ENCODE results near the gene ONECUT3. TPM values are rescaled to one million over a fixed set of nuclear protein-coding genes. Genes with fewer than 3 reads are reported as not detected.
A peak's percentile ranks its signal among the peaks of the same experiment; 100 is the strongest.

The ONECUT3 gene
- total RNA-seq (2012; rRNA removed) = not detected in 2 replicates
- not detected in 2 replicates for polyA plus RNA-seq (2012; rRNA removed)
- polyA plus RNA-seq (2012; cell fraction: cytosol; rRNA removed) = not detected in 2 replicates
- not detected in 2 replicates for polyA plus RNA-seq (2012; cell fraction: nucleus; rRNA removed; ENCODE audit: low replicate concordance)
- percentile 4 among the genes with signal in this experiment for Bru-seq, nascent RNA
- not detected for BruChase-seq, experiment 1, labeled RNA remaining after a 6-hour chase
- not detected for BruChase-seq, experiment 2, labeled RNA remaining after a 2-hour chase
- long read RNA-seq = 0 reads

- TF ChIP-seq MAZ (IDR thresholded peaks at IDR 0.05; ENCODE audit: borderline replicate concordance, low read depth, low read length) = no peak
- TF ChIP-seq CTCF (conservative IDR thresholded peaks at IDR 0.05; ENCODE audit: low read depth, low read length) = no peak
- no peak for TF ChIP-seq MAFK (IDR thresholded peaks at IDR 0.05; ENCODE audit: low read depth, low read length)
- no peak for TF ChIP-seq BHLHE40 (IDR thresholded peaks at IDR 0.05; ENCODE audit: low read depth, low read length)
- no peak for TF ChIP-seq SMC3 (IDR thresholded peaks at IDR 0.05; ENCODE audit: low read depth, low read length)
- H3K4me1 ChIP-seq (ENCODE audit: control insufficient read depth, insufficient read depth, low read length) = peaks cover 3% of the 10 kb centered on the region; the same call in 1 of the 2 replicates
- H3K18ac ChIP-seq (ENCODE audit: low read depth, low read length) = no peak within 1 kb of the TSS
- peaks cover 86% of the 10 kb centered on the region for H3K27me3 ChIP-seq (ENCODE audit: control insufficient read depth, insufficient read depth, low read length)
- no peak within 1 kb of the TSS for H3K9ac ChIP-seq (ENCODE audit: low read depth, low read length)
- H2BK20ac ChIP-seq (ENCODE audit: low read depth, low read length) = no peak within 1 kb of the TSS
- dilution Hi-C loops (cut with HindIII; ENCODE audit: low sequenced_read_pairs, unreplicated experiment) (no loop called here), in situ Hi-C loops (cut with MboI; ENCODE audit: low sequenced_read_pairs) (no loop called here), intact Hi-C loops (cut with micrococcal nuclease) (no loop called here)
- H3K79me1 ChIP-seq (ENCODE audit: low read depth in 1 of 2, low read length in 2 of 2) = no peaks in the 10 kb centered on the region
- no peak within 1 kb of the TSS for H4K91ac ChIP-seq (ENCODE audit: insufficient read depth, low read depth, low read length)
- H4K5ac ChIP-seq (ENCODE audit: low read depth, low read length) = no peak within 1 kb of the TSS
- CTCF ChIA-PET = no interaction called here
- no peak within 1 kb of the TSS for H2BK5ac ChIP-seq (ENCODE audit: low read depth, low read length, poor library complexity, severe bottlenecking)
- no peaks in the 10 kb centered on the region for H3K9me3 ChIP-seq (ENCODE audit: control insufficient read depth, insufficient read depth, low read length)
- POLR2A ChIA-PET (ENCODE audit: unreplicated experiment) = no interaction called here
- peaks cover 2% of the 10 kb centered on the region; the same call in 1 of the 2 replicates for H4K20me1 ChIP-seq (ENCODE audit: insufficient read depth, low read length)
- H3K23ac ChIP-seq (ENCODE audit: low read depth, low read length) = no peak within 1 kb of the TSS
- H2AK9ac ChIP-seq (replicated peaks; ENCODE audit: low read depth, low read length, poor library complexity) = no peak within 1 kb of the TSS
- H2BK15ac ChIP-seq (ENCODE audit: low read depth, low read length) = no peak within 1 kb of the TSS
- DNase-seq (no peak), ATAC-seq (ENCODE audit: low read depth) (peak; percentile 55; the same call in 1 of the 2 replicates)
- H3K27ac ChIP-seq (ENCODE audit: insufficient read depth, low read length) = no peak within 1 kb of the TSS
- no peak within 1 kb of the TSS for H4K8ac ChIP-seq (ENCODE audit: low read depth in 2 of 2, low read length in 2 of 2)
- no peak within 1 kb of the TSS for H2AK5ac ChIP-seq (ENCODE audit: low read depth, low read length)
- no peak within 1 kb of the TSS for H3K4ac ChIP-seq (ENCODE audit: low read depth, low read length)
- H3K56ac ChIP-seq (ENCODE audit: extremely low read depth, insufficient read depth, low read length) = no peak within 1 kb of the TSS
- peaks cover under 1% of the 10 kb centered on the region for H3K9me1 ChIP-seq (ENCODE audit: insufficient read depth, low read length)
- H2AFZ ChIP-seq (replicated peaks; ENCODE audit: low read length, poor library complexity) = no peak within 1 kb of the TSS
- no peak within 1 kb of the TSS for H3K4me3 ChIP-seq (ENCODE audit: insufficient read depth, low read depth, low read length)
- no peak within 1 kb of the TSS for H3K14ac ChIP-seq (replicated peaks; ENCODE audit: low read depth, low read length)
- no peak within 1 kb of the TSS for H2BK120ac ChIP-seq (ENCODE audit: low read depth, low read length)
- H3K36me3 ChIP-seq (ENCODE audit: control insufficient read depth, insufficient read depth, low read length) = no peaks in the 10 kb centered on the region
- no peak within 1 kb of the TSS for H3K4me2 ChIP-seq (ENCODE audit: low read depth, low read length)
- no TSS peak for BruUV-seq (replicated peaks)
- WGBS, 2 experiments (ENCODE audit: extremely low coverage in 2 of 2, insufficient read length in 1 of 2) = 0% methylated on average over 20 of the region's 77 CpGs; no CpG with 5 or more reads in 1 of the 2 experiments
These were observed at the start of gene ONECUT3 for GRCh38 chr19:1752757-1753728. Gene ONECUT3 (plus strand): TSS chr19:1753506. CDS start chr19:1753663, 157 bp downstream.
